ENCODE results near the gene HIPK2. TPM values are rescaled to one million over a fixed set of nuclear protein-coding genes. Genes with fewer than 3 reads are reported as not detected.
A peak's percentile ranks its signal among the peaks of the same experiment; 100 is the strongest.

Gene HIPK2
- polyA plus RNA-seq, 1 donor (not counting 4 experiments of a cell fraction or from before 2014, with no cell fraction given) = 5.8 TPM

DNA sequence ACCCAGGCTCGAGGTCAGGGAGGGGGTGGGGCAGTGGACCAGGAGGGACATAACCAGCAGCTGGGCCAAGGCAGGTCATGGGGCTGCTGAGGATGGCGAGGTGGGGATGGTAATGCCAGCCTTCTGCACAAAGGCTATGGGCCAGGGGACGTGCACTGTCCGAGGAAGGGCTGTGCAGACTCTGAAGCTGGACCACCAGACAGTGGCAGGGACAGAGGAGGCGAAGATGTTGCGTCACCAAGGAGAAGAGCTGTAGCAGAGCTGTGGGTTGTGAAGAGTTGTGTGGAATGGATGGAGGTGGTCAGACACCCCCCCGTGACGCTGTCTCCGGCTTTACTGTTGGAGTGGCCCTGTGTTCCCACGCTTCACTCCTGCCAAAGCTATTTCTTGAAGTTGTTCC is 252.6 kb downstream of the HIPK2 start:
- H3K27me3 ChIP-seq (ENCODE audit: control insufficient read depth, extremely low read depth, insufficient read depth, low read length) = peaks cover 59% of the 10 kb centered on the region

DNA sequence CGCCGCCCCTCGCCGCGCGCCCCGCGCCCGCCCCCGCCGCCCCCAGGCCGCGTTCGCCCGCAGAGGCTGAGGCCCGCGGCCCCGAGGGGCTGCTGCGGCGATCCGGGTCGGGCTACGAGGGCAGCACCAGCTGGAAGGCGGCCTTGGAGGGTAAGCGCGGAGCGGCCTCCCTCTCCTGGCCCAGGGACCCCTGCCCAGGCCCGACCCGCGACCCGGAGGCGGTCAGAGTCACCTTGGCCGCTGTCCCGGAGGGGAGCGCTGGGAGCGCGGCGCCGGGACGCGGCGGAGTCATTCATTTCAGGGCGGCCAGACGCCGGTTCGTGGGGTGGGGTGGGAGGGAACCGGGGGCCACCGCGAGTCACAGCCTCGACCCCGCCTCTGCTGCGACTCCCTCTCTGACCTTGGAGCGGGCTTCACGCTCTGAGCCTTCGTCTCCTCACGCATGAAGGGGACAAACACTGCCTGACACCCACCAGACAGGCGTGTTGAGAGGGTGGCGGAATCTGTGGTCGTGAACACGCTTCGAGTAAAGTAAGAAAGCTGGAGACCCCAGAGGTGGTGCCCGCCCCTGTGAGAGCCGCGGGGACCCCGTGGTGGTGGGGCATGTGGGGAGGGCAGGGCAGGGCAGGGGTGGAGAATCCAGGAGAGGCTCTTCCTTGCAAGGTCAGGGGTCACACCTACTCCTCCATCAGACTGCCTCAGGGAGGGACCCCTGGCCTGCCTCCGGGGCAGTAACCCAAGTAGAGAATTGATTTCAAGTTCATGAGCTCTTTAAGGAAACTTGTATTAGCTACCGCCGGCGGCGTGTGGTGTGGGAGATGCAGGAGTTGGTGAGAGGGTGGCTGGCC is 253.6 kb downstream of the HIPK2 start:
- H3K9me3 ChIP-seq (ENCODE audit: control insufficient read depth, low read depth, low read length) = no peaks in the 10 kb centered on the region
- H3K4me2 ChIP-seq (ENCODE audit: control insufficient read depth, extremely low read depth, insufficient read depth, low read depth, low read length) = no peak overlapping the region
- H3K9me1 ChIP-seq (ENCODE audit: control insufficient read depth, extremely low read depth, insufficient read depth, low read length) = no peaks in the 10 kb centered on the region
- DNase-seq (ENCODE audit: low read depth, low spot score) (no peak), FAIRE-seq (no peak)
- peak; percentile 85 for TF ChIP-seq EZH2 (IDR thresholded peaks at IDR 0.05; ENCODE audit: low read length)
- TF ChIP-seq, protein P1, sequence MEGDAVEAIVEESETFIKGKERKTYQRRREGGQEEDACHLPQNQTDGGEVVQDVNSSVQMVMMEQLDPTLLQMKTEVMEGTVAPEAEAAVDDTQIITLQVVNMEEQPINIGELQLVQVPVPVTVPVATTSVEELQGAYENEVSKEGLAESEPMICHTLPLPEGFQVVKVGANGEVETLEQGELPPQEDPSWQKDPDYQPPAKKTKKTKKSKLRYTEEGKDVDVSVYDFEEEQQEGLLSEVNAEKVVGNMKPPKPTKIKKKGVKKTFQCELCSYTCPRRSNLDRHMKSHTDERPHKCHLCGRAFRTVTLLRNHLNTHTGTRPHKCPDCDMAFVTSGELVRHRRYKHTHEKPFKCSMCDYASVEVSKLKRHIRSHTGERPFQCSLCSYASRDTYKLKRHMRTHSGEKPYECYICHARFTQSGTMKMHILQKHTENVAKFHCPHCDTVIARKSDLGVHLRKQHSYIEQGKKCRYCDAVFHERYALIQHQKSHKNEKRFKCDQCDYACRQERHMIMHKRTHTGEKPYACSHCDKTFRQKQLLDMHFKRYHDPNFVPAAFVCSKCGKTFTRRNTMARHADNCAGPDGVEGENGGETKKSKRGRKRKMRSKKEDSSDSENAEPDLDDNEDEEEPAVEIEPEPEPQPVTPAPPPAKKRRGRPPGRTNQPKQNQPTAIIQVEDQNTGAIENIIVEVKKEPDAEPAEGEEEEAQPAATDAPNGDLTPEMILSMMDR (optimal IDR thresholded peaks at IDR 0.05 in 1 of 3, IDR thresholded peaks at IDR 0.05 in 1 of 3, conservative IDR thresholded peaks at IDR 0.05 in 1 of 3; ENCODE audit: extremely low read depth in 1 of 3, insufficient read depth in 2 of 3, low read length in 3 of 3) = no peak
- H3K36me3 ChIP-seq (ENCODE audit: control insufficient read depth in 2 of 2, extremely low read depth in 1 of 2, insufficient read depth in 2 of 2, low read length in 2 of 2) = no peaks in the 10 kb centered on the region
- no peaks in the 10 kb centered on the region for H3K79me2 ChIP-seq (ENCODE audit: control insufficient read depth, insufficient read depth, low read length)
- no peaks in the 10 kb centered on the region for H4K20me1 ChIP-seq (ENCODE audit: control insufficient read depth, extremely low read depth, insufficient read depth, low read length)
- no peak overlapping the region for H3K27ac ChIP-seq (ENCODE audit: control insufficient read depth, insufficient read depth, low read length)
- no peak overlapping the region for H3K9ac ChIP-seq (ENCODE audit: control insufficient read depth, extremely low read depth, insufficient read depth, low read length)
- no peak overlapping the region for H2AFZ ChIP-seq (ENCODE audit: control insufficient read depth, low read length)
- no peak overlapping the region for H3K4me3 ChIP-seq (ENCODE audit: control insufficient read depth in 2 of 3, extremely low read depth in 1 of 3, insufficient read depth in 2 of 3, low read depth in 1 of 3, low read length in 3 of 3)
- H3K4me1 ChIP-seq (ENCODE audit: control insufficient read depth, extremely low read depth, insufficient read depth, low read length) = no peaks in the 10 kb centered on the region
- H3K27me3 ChIP-seq (ENCODE audit: control insufficient read depth, extremely low read depth, insufficient read depth, low read length) = peaks cover 59% of the 10 kb centered on the region
- dilution Hi-C loops (cut with MboI; ENCODE audit: extremely low pct_ligation_motif_present, low sequenced_read_pairs) = no loop called here

More for the DNA sequence above, 252.6 kb downstream of the HIPK2 start:
- Histone ChIP-seq H3K9me1 (ENCODE audit: control insufficient read depth, extremely low read depth, insufficient read depth, low read length) (no peaks in the 10 kb centered on the region), H3K27ac (ENCODE audit: control insufficient read depth, insufficient read depth, low read length) (no peak overlapping the region), H3K4me2 (ENCODE audit: control insufficient read depth, extremely low read depth, insufficient read depth, low read depth, low read length) (no peak overlapping the region), H3K9me3 (ENCODE audit: control insufficient read depth, low read depth, low read length) (no peaks in the 10 kb centered on the region), H2AFZ (ENCODE audit: control insufficient read depth, low read length) (no peak overlapping the region), H4K20me1 (ENCODE audit: control insufficient read depth, extremely low read depth, insufficient read depth, low read length) (no peaks in the 10 kb centered on the region), H3K9ac (ENCODE audit: control insufficient read depth, extremely low read depth, insufficient read depth, low read length) (no peak overlapping the region), H3K79me2 (ENCODE audit: control insufficient read depth, insufficient read depth, low read length) (no peaks in the 10 kb centered on the region), H3K4me1 (ENCODE audit: control insufficient read depth, extremely low read depth, insufficient read depth, low read length) (no peaks in the 10 kb centered on the region), H3K4me3 (ENCODE audit: control insufficient read depth in 2 of 3, extremely low read depth in 1 of 3, insufficient read depth in 2 of 3, low read depth in 1 of 3, low read length in 3 of 3) (no peak overlapping the region), H3K36me3 (ENCODE audit: control insufficient read depth in 2 of 2, extremely low read depth in 1 of 2, insufficient read depth in 2 of 2, low read length in 2 of 2) (no peaks in the 10 kb centered on the region)
- no peak for DNase-seq (ENCODE audit: low read depth, low spot score)
- no peak for FAIRE-seq
- dilution Hi-C loops (cut with MboI; ENCODE audit: extremely low pct_ligation_motif_present, low sequenced_read_pairs) = no loop called here
- TF ChIP-seq, protein P1 (optimal IDR thresholded peaks at IDR 0.05 in 1 of 3, IDR thresholded peaks at IDR 0.05 in 1 of 3, conservative IDR thresholded peaks at IDR 0.05 in 1 of 3; ENCODE audit: extremely low read depth in 1 of 3, insufficient read depth in 2 of 3, low read length in 3 of 3) = no peak
- TF ChIP-seq EZH2 (IDR thresholded peaks at IDR 0.05; ENCODE audit: low read length) = no peak
